Ovary (tissue), 3 donors: Measurements from ENCODE around the gene WNT9B.

Source experiments
- POLR2A ChIP-seq: fragments of 450-650 bp; IDR thresholded peaks from one replicate; pipeline ENCODE4 v1.6.1; 2017; ENCODE audit warnings: antibody characterized with exemption, mild to moderate bottlenecking, moderate library complexity
- TF ChIP-seq, protein P1 (sequence below), 3 donors: fragments of 450-650 bp in 2 of 3; fragments of 200-600 bp in 1 of 3; IDR thresholded peaks; one replicate each; pipeline versions ENCODE4 v1.5.1 to v1.8.0; 2016 to 2022; ENCODE audit warnings: antibody characterized with exemption in 3 of 3, mild to moderate bottlenecking in 1 of 3
- donor health status: DM: no; HTN: no; CAD: no.

DNA sequence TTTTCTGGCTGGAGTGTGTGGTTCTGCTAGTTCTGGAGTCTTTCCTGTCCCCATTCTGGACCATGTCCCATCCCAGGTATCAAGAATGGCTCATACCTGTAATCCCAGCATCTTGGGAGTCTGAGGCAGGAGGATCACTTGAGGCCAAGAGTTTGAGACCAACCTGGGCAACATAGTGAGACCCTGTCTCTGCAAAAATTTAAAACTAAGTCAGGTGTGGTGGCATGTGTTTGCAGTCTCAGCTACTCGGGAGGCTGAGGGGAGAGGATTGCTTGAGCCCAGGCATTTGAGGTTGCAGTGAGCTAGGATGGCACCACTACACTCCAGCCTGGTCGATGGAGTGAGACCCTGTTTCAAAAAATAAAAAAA is 17.6 kb upstream of the WNT9B start:
- TF ChIP-seq POLR2A: no peak
- TF ChIP-seq, protein P1, sequence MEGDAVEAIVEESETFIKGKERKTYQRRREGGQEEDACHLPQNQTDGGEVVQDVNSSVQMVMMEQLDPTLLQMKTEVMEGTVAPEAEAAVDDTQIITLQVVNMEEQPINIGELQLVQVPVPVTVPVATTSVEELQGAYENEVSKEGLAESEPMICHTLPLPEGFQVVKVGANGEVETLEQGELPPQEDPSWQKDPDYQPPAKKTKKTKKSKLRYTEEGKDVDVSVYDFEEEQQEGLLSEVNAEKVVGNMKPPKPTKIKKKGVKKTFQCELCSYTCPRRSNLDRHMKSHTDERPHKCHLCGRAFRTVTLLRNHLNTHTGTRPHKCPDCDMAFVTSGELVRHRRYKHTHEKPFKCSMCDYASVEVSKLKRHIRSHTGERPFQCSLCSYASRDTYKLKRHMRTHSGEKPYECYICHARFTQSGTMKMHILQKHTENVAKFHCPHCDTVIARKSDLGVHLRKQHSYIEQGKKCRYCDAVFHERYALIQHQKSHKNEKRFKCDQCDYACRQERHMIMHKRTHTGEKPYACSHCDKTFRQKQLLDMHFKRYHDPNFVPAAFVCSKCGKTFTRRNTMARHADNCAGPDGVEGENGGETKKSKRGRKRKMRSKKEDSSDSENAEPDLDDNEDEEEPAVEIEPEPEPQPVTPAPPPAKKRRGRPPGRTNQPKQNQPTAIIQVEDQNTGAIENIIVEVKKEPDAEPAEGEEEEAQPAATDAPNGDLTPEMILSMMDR (IDR thresholded peaks at IDR 0.05): no peak
